Suprapubic skin (tissue), 4 donors: ENCODE results near the gene AKAP13. TPM values are rescaled to one million over a fixed set of nuclear protein-coding genes. Genes with fewer than 3 reads are reported as not detected.

ENCODE experiments used
- DNase-seq, 2 donors: peaks; one replicate each; pipeline ENCODE4 v3.0.0-alpha.2; 2019; ENCODE audit warnings: low spot score in 2 of 2
- H3K27ac ChIP-seq: fragments of 200-600 bp; sonication (generic); one replicate; pipeline ENCODE4 v1.5.1; 2019
- H3K27me3 ChIP-seq: fragments of 200-600 bp; sonication (generic); one replicate; pipeline ENCODE4 v1.5.1; 2019
- H3K36me3 ChIP-seq: fragments of 200-600 bp; sonication (generic); one replicate; pipeline ENCODE4 v1.5.1; 2019
- H3K4me1 ChIP-seq: fragments of 200-600 bp; sonication (generic); one replicate; pipeline ENCODE4 v1.5.1; 2019
- H3K4me3 ChIP-seq: fragments of 200-600 bp; sonication (generic); one replicate; pipeline ENCODE4 v1.5.1; 2019; ENCODE audit warnings: mild to moderate bottlenecking
- H3K9me3 ChIP-seq: fragments of 200-600 bp; sonication (generic); one replicate; pipeline ENCODE4 v1.5.1; 2019
- CTCF ChIP-seq, 2 donors: fragments of 200-600 bp in 1 of 2; fragments of 450-650 bp in 1 of 2; sonication (generic) in 1 of 2; IDR thresholded peaks; one replicate each; pipeline ENCODE4 v1.5.1; 2016 to 2019; ENCODE audit warnings: antibody characterized with exemption in 2 of 2, mild to moderate bottlenecking in 1 of 2, moderate library complexity in 1 of 2
- EP300 ChIP-seq: sonication (generic); formaldehyde crosslinking; IDR thresholded peaks from one replicate; pipeline ENCODE4 v1.6.1; 2017; ENCODE audit warnings: antibody characterized with exemption
- POLR2A ChIP-seq, 2 donors: fragments of 450-650 bp; IDR thresholded peaks; one replicate each; pipeline ENCODE4 v1.6.1; 2017; ENCODE audit warnings: antibody characterized with exemption in 2 of 2, mild to moderate bottlenecking in 2 of 2, moderate library complexity in 2 of 2
- POLR2AphosphoS5 ChIP-seq, 3 donors: sonication (generic); formaldehyde crosslinking; IDR thresholded peaks; one replicate each; pipeline ENCODE4 v1.6.1; 2017; ENCODE audit warnings: antibody characterized with exemption in 3 of 3
- whole genome bisulfite sequencing: methylation state at CpG from one replicate; pipeline ENCODE4 v1.1.5; 2018; 5-methylcytosine and 5-hydroxymethylcytosine counted together
- total RNA-seq, 4 donors: library from RNA; depleted of rRNA; stranded (reverse); fragments of >200 nt; gene quantifications; one replicate each; pipeline ENCODE4 v1.1.0, GENCODE V29; 2016

Gene AKAP13
- total RNA-seq, 4 donors from 2014 or later = 124 to 249 (median 163) TPM

- DNase-seq = no peak
- no peak overlapping the region for H3K4me3 ChIP-seq
- peaks cover 52% of the 10 kb centered on the region for H3K4me1 ChIP-seq
- WGBS = 73% methylated on average over 4 of the region's 4 CpGs
- H3K36me3 ChIP-seq = peaks cover 5% of the 10 kb centered on the region
- no peak overlapping the region for H3K27ac ChIP-seq
- no peaks in the 10 kb centered on the region for H3K27me3 ChIP-seq
- H3K9me3 ChIP-seq = no peaks in the 10 kb centered on the region
- TF ChIP-seq POLR2AphosphoS5 (IDR thresholded peaks at IDR 0.05) (no peak), POLR2A (IDR thresholded peaks at IDR 0.05) (no peak), EP300 (no peak), CTCF (IDR thresholded peaks at IDR 0.05) (no peak)
Measured at GRCh38 chr15:85491691-85492090, 111.3 kb downstream of the AKAP13 start.

- DNase-seq = no peak
- H3K4me3 ChIP-seq = no peak overlapping the region
- H3K36me3 ChIP-seq = peaks cover 4% of the 10 kb centered on the region
- TF ChIP-seq EP300 (no peak), CTCF (IDR thresholded peaks at IDR 0.05) (no peak), POLR2A (IDR thresholded peaks at IDR 0.05) (no peak), POLR2AphosphoS5 (IDR thresholded peaks at IDR 0.05) (no peak)
- H3K27me3 ChIP-seq = no peaks in the 10 kb centered on the region
- H3K9me3 ChIP-seq = no peaks in the 10 kb centered on the region
- no peak overlapping the region for H3K27ac ChIP-seq
- peaks cover 59% of the 10 kb centered on the region for H3K4me1 ChIP-seq
Measured at GRCh38 chr15:85492406-85492805, 112.0 kb downstream of the AKAP13 start.

DNA sequence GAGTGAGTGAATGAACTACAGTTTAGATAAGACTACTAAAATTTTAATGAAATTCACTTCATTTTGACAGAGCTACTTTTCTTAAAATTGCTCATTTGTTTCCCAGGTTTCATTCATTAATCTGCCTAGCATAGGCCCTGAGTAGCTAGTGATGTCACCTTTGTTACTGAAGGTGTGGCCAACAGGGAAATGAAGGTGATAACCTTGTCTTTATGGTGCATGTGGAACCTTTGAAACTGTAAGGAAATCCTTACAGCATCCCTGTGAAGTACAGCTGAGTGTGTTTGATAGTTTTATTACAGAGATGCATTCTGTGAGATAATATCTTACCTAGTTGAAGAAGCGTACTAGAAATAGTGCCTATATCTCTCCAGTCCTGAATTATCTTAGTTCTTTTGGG is 112.9 kb downstream of the AKAP13 start:
- Histone ChIP-seq H3K27ac (no peak overlapping the region), H3K4me3 (no peak overlapping the region), H3K9me3 (no peaks in the 10 kb centered on the region), H3K27me3 (no peaks in the 10 kb centered on the region), H3K4me1 (peaks cover 60% of the 10 kb centered on the region), H3K36me3 (no peaks in the 10 kb centered on the region)
- DNase-seq = no peak
- TF ChIP-seq CTCF (IDR thresholded peaks at IDR 0.05) = no peak
- no peak for TF ChIP-seq POLR2A (IDR thresholded peaks at IDR 0.05)
- no peak for TF ChIP-seq EP300
- no peak for TF ChIP-seq POLR2AphosphoS5 (IDR thresholded peaks at IDR 0.05)
- 69% methylated on average over 1 of the region's 1 CpG for WGBS

GRCh38 chr15:85494048-85494777 is 113.8 kb downstream of the AKAP13 start:
- peak overlapping the region; percentile 69 for H3K27ac ChIP-seq
- H3K27me3 ChIP-seq = no peaks in the 10 kb centered on the region
- no peak for DNase-seq
- H3K36me3 ChIP-seq = no peaks in the 10 kb centered on the region
- H3K4me3 ChIP-seq = no peak overlapping the region
- H3K4me1 ChIP-seq = peaks cover 62% of the 10 kb centered on the region
- peak in 1 of 3 donors; percentile 36 for TF ChIP-seq POLR2AphosphoS5 (IDR thresholded peaks at IDR 0.05)
- no peak for TF ChIP-seq POLR2A (IDR thresholded peaks at IDR 0.05)
- no peaks in the 10 kb centered on the region for H3K9me3 ChIP-seq
- 57% methylated on average over 5 of the region's 5 CpGs for WGBS

DNA sequence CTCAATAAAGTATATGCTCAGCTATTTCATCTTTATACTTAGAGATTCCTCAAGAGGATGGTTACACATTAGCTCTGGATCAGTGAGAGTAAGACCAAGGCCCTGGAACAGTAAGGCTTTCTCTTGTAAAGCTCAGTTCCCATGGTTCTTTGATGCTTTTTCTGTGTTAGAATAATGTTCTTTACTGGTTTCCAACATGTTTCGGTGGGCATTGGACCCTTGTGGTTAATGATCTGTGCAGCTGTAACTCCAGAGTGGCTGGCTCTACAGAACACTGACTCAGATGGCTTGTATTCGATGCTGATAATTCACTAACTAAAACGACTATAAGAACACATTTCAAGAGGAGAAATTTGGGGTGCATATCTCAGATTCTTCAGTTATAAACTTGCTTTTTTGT is 114.7 kb downstream of the AKAP13 start:
- H3K27ac ChIP-seq = no peak overlapping the region
- H3K9me3 ChIP-seq = no peaks in the 10 kb centered on the region
- peaks cover 62% of the 10 kb centered on the region for H3K4me1 ChIP-seq
- H3K4me3 ChIP-seq = no peak overlapping the region
- DNase-seq = no peak
- TF ChIP-seq EP300 (no peak), CTCF (IDR thresholded peaks at IDR 0.05) (no peak), POLR2AphosphoS5 (IDR thresholded peaks at IDR 0.05) (no peak), POLR2A (IDR thresholded peaks at IDR 0.05) (no peak)
- 68% methylated on average over 3 of the region's 3 CpGs for WGBS
- H3K27me3 ChIP-seq = no peaks in the 10 kb centered on the region
- H3K36me3 ChIP-seq = no peaks in the 10 kb centered on the region
